PFSK-1 (cell line): ENCODE results near the gene WFDC11.

Source experiments
- POLR2AphosphoS5 ChIP-seq: IDR thresholded peaks from 2 replicates; pipeline ENCODE4 v1.6.1; 2012; ENCODE audit warnings: low read depth, mild to moderate bottlenecking, control low read depth, low read length, moderate library complexity
- SIN3A ChIP-seq: IDR thresholded peaks from 2 replicates; pipeline ENCODE4 v1.6.1; 2012; ENCODE audit warnings: mild to moderate bottlenecking, low read length, moderate library complexity, borderline replicate concordance; ENCODE audit not compliant: insufficient read depth

DNA sequence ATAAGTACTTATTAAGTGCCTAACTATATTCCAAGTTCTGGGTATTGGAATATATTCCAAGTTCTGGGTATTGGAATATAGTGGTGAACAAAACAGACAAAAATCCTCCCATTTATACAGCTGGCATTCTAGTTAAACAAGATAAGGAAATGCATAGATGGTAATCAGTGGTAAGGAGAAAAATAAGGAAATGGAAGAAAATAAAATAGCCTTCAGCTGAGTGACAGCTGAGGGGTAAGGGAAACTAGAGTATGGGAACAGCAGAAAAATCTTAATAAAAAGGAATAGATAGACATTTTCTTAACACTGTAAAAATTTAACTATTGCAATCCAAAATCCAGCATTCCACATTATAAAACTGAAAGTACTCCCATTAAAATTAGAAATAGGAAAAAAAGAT lies 57.7 kb downstream of the WFDC11 start:
- TF ChIP-seq POLR2AphosphoS5, result no peak
- TF ChIP-seq SIN3A, result no peak
